GM19397 (cell line): Measurements from ENCODE around the gene KCNJ5.

Experiments
- ATAC-seq: cut with Tn5 transposase; IDR thresholded peaks from one replicate; pipeline ENCODE4 v1.9.1; 2021; ENCODE audit warnings: mild to moderate bottlenecking, moderate library complexity; ENCODE audit not compliant: unreplicated experiment

Gene KCNJ5

GRCh38 chr11:128946648-128947047 lies 55.5 kb downstream of the KCNJ5 start:
- no peak for ATAC-seq

GRCh38 chr11:128947773-128948172 lies 56.6 kb downstream of the KCNJ5 start:
- ATAC-seq = no peak

- no peak for ATAC-seq
These were observed 57.4 kb downstream of the KCNJ5 start for GRCh38 chr11:128948583-128948982.

- no peak for ATAC-seq
These were observed 58.8 kb downstream of the KCNJ5 start for GRCh38 chr11:128949791-128950454.

GRCh38 chr11:128953151-128953550 lies 62.0 kb downstream of the KCNJ5 start:
- ATAC-seq = no peak

GRCh38 chr11:128955636-128956035 lies 64.5 kb downstream of the KCNJ5 start:
- ATAC-seq = no peak

- no peak for ATAC-seq
These were observed 65.4 kb downstream of the KCNJ5 start for GRCh38 chr11:128956401-128957201.

- ATAC-seq = no peak
These were observed 66.0 kb downstream of the KCNJ5 start for GRCh38 chr11:128957202-128957482.

GRCh38 chr11:128961645-128962044 lies 70.5 kb downstream of the KCNJ5 start:
- no peak for ATAC-seq

GRCh38 chr11:128962896-128963295 lies 71.7 kb downstream of the KCNJ5 start:
- ATAC-seq = no peak

GRCh38 chr11:128963744-128964325 lies 72.7 kb downstream of the KCNJ5 start:
- ATAC-seq = no peak

- no peak for ATAC-seq
These were observed 73.3 kb downstream of the KCNJ5 start for GRCh38 chr11:128964463-128964930.

- peak; percentile 90 for ATAC-seq
These were observed 74.3 kb downstream of the KCNJ5 start for GRCh38 chr11:128965485-128965884.

- no peak for ATAC-seq
These were observed 76.4 kb downstream of the KCNJ5 start for GRCh38 chr11:128967578-128967977.

GRCh38 chr11:128968916-128969315 lies 77.8 kb downstream of the KCNJ5 start:
- ATAC-seq = no peak
